K562 (cell line): ENCODE results near the gene OSCAR. TPM values are rescaled to one million over a fixed set of nuclear protein-coding genes. Genes with fewer than 3 reads are reported as not detected.
A peak's percentile ranks its signal among the peaks of the same experiment; 100 is the strongest.

ENCODE experiments used
- AFF4 ChIP-seq: sonication (generic); formaldehyde crosslinking; IDR thresholded peaks from 2 replicates; pipeline ENCODE4 v1.8.0; 2023; ENCODE audit warnings: mild to moderate bottlenecking, missing genetic modification reagents
- BRCA1 ChIP-seq, 2 experiments: fragments of 450-650 bp in 1 of 2; sonication (generic) in 1 of 2; formaldehyde crosslinking in 1 of 2; IDR thresholded peaks; 2 replicates each; pipeline versions ENCODE4 v1.5.0 to v1.6.1; 2017 to 2020; ENCODE audit warnings: mild to moderate bottlenecking in 1 of 2, missing genetic modification reagents in 1 of 2
- CEBPG ChIP-seq, 3 experiments: fragments of 200-800 bp in 1 of 3; sonication (Bioruptor generic) in 1 of 3; sonication (generic) in 1 of 3; formaldehyde crosslinking in 1 of 3; IDR thresholded peaks in 2 of 3; conservative IDR thresholded peaks in 1 of 3; 2 replicates each; pipeline versions ENCODE4 v1.6.1 to v1.8.0; 2016 to 2022; ENCODE audit warnings: missing compliant biosample characterization in 2 of 3, missing genetic modification characterization in 2 of 3, mild to moderate bottlenecking in 1 of 3, missing genetic modification reagents in 1 of 3
- E2F6 ChIP-seq, 2 experiments: IDR thresholded peaks; 2 replicates each; pipeline ENCODE4 v1.6.1; 2011; ENCODE audit warnings: borderline replicate concordance in 1 of 2, control low read depth in 1 of 2, low read depth in 1 of 2, low read length in 1 of 2, mild to moderate bottlenecking in 1 of 2, mixed read lengths in 1 of 2, moderate library complexity in 1 of 2; ENCODE audit not compliant: insufficient read depth in 1 of 2, insufficient read length in 1 of 2, poor library complexity in 1 of 2, severe bottlenecking in 1 of 2; ENCODE audit errors: extremely low read depth in 1 of 2
- GMEB1 ChIP-seq: fragments of 250-450 bp; sonication (Bioruptor Pico); IDR thresholded peaks from 2 replicates; pipeline ENCODE4 v1.4.0; 2020; ENCODE audit warnings: mild to moderate bottlenecking
- HDAC2 ChIP-seq: fragments of 450-650 bp; IDR thresholded peaks from 2 replicates; pipeline ENCODE4 v1.6.1; 2016; ENCODE audit warnings: mild to moderate bottlenecking
- MITF ChIP-seq: IDR thresholded peaks from 2 replicates; pipeline ENCODE4 v1.6.1; 2014; ENCODE audit warnings: antibody characterized with exemption
- MXI1 ChIP-seq: IDR thresholded peaks from 2 replicates; pipeline ENCODE4 v1.6.1; 2011; ENCODE audit warnings: low read depth, mild to moderate bottlenecking, improper control_type of control experiment, low read length
- POLR2B ChIP-seq: fragments of 450-650 bp; IDR thresholded peaks from 2 replicates; pipeline ENCODE4 v1.6.1; 2018; ENCODE audit warnings: low read depth; ENCODE audit not compliant: partially characterized antibody
- SIN3B ChIP-seq: fragments of 450-650 bp; IDR thresholded peaks from 2 replicates; pipeline ENCODE4 v1.6.1; 2017; ENCODE audit warnings: low read depth, mild to moderate bottlenecking, moderate library complexity
- TGIF2 ChIP-seq: sonication (generic); formaldehyde crosslinking; IDR thresholded peaks from 2 replicates; pipeline ENCODE4 v1.8.1; 2022; ENCODE audit warnings: mild to moderate bottlenecking, missing genetic modification reagents, moderate library complexity
- VEZF1 ChIP-seq: fragments of 200-800 bp; sonication (Bioruptor generic); IDR thresholded peaks from 2 replicates; pipeline ENCODE4 v1.6.1; 2017; ENCODE audit warnings: missing genetic modification characterization, missing compliant biosample characterization
- ZBED1 ChIP-seq: IDR thresholded peaks from 2 replicates; pipeline ENCODE4 v1.6.1; 2014
- ZNF583 ChIP-seq: fragments of 250-450 bp; sonication (Bioruptor Pico); IDR thresholded peaks from 2 replicates; pipeline ENCODE4 v1.4.0; 2020
- polyA plus RNA-seq, 8 experiments: library from polyadenylated mRNA; depleted of rRNA in 4 of 8; stranded (reverse) in 5 of 8; unstranded in 3 of 8; fragments of >200 nt; fragmentation: Nextera tagmentation in 2 of 8; fragmentation: Illumina TruSeq in 1 of 8; extraction: Ambion mirVana in 2 of 8; extraction: Trizol in 1 of 8; gene quantifications; 2 replicates each; pipeline versions ENCODE4 v1.2.1 to v1.2.3, GENCODE V29; 2011 to 2014; ENCODE audit warnings: inconsistent platforms in 1 of 8, missing spikeins in 1 of 8
- total RNA-seq, 7 experiments: library from RNA; depleted of rRNA in 6 of 7; stranded (reverse); fragments of >200 nt in 6 of 7; fragmentation: Illumina TruSeq in 2 of 7; extraction: Trizol in 2 of 7; gene quantifications; 2 replicates each; pipeline versions ENCODE4 v1.2.1 to v1.2.3, GENCODE V29; 2011 to 2021; ENCODE audit warnings: low replicate concordance in 1 of 7

OSCAR gene
- total and polyA plus RNA-seq, 9 of the 15 experiments (the other 6 are each of a cell fraction or from before 2014, with no cell fraction given) = 0.09 to 0.62 (median 0.13) TPM; not detected in 5

- TF ChIP-seq E2F6 (IDR thresholded peaks at IDR 0.05; ENCODE audit: borderline replicate concordance in 1 of 2, extremely low read depth in 1 of 2, insufficient read depth in 1 of 2, insufficient read length in 1 of 2, low read depth in 1 of 2, low read length in 1 of 2, poor library complexity in 1 of 2, severe bottlenecking in 1 of 2) (peak in 1 of 2 experiments; percentile 38), TGIF2 (CRISPR knock-in tag) (no peak), GMEB1 (peak; percentile 93), CEBPG (CRISPR knock-in tag; IDR thresholded peaks at IDR 0.05) (no peak), CEBPG (tag; conservative IDR thresholded peaks at IDR 0.05 in 1 of 2, IDR thresholded peaks at IDR 0.05 in 1 of 2) (no peak), HDAC2 (peak; percentile 91), POLR2B (peak; percentile 92), VEZF1 (peak; percentile 63), ZNF583 (CRISPR knock-in tag) (0 out of 2 replicates have a peak, but pooled peaks have one; percentile 38), AFF4 (CRISPR knock-in tag) (peak; percentile 92; the same call in 1 of the 2 replicates), BRCA1 (IDR thresholded peaks at IDR 0.05) (no peak), BRCA1 (CRISPR knock-in tag; IDR thresholded peaks at IDR 0.05) (no peak), SIN3B (peak; percentile 98), MITF (peak; percentile 12; the same call in 1 of the 2 replicates), ZBED1 (0 out of 2 replicates have a peak, but pooled peaks have one; percentile 26), MXI1 (peak; percentile 66)
These were observed 14.8 kb upstream of the OSCAR start, which contains the start of the genes PRPF31 and TFPT (continued) for GRCh38 chr19:54115109-54116063.
